Measurements from ENCODE around the gene STK16.
"Not testable (repeated sequence)": the region's sequence is repeated elsewhere in the genome, so short reads cannot be mapped to it uniquely, and the experiment has no call there.

STK16 gene

GRCh38 chr2:219245148-219245898, at the start of gene STK16, which contains the start of gene GLB1L:
STK16 (plus strand) TSS chr2:219245479; CDS start chr2:219246000, 521 bp downstream.
GLB1L (minus strand) TSS chr2:219245444; CDS start chr2:219243573, 1,871 bp downstream.
- peak; percentile 81 for DNase-seq

GRCh38 chr2:219197388-219197787, 47.9 kb upstream of the STK16 start:
- DNase-seq, result no peak

- DNase-seq, result no peak
Observed at GRCh38 chr2:219198974-219199373, 46.3 kb upstream of the STK16 start.

- DNase-seq, result no peak
Observed at GRCh38 chr2:219199470-219200211, 45.6 kb upstream of the STK16 start.

GRCh38 chr2:219200502-219201326, 44.6 kb upstream of the STK16 start:
- DNase-seq, result not testable (repeated sequence)

GRCh38 chr2:219201331-219201730, 43.9 kb upstream of the STK16 start:
- DNase-seq, result not testable (repeated sequence)

- DNase-seq, result no peak
Observed at GRCh38 chr2:219204425-219205164, 40.7 kb upstream of the STK16 start.

GRCh38 chr2:219205165-219205538, 40.1 kb upstream of the STK16 start:
- no peak for DNase-seq

GRCh38 chr2:219205981-219206327, 39.3 kb upstream of the STK16 start:
- no peak for DNase-seq

GRCh38 chr2:219206328-219207133, 38.7 kb upstream of the STK16 start, which contains the start of gene ZFAND2B:
ZFAND2B (plus strand) TSS chr2:219206782; CDS start chr2:219206988, 206 bp downstream.
- peak; percentile 90 for DNase-seq

GRCh38 chr2:219207134-219207883, 38.0 kb upstream of the STK16 start:
- no peak for DNase-seq

- peak; percentile 20 for DNase-seq
Observed at GRCh38 chr2:219207884-219208740, 37.2 kb upstream of the STK16 start.

GRCh38 chr2:219209236-219210195, 35.8 kb upstream of the STK16 start:
- DNase-seq, result no peak

GRCh38 chr2:219210196-219210885, 34.9 kb upstream of the STK16 start:
- no peak for DNase-seq

- no peak for DNase-seq
Observed at GRCh38 chr2:219210886-219211362, 34.4 kb upstream of the STK16 start.

GRCh38 chr2:219213026-219213415, 32.3 kb upstream of the STK16 start:
- no peak for DNase-seq

GRCh38 chr2:219213486-219214071, 31.7 kb upstream of the STK16 start:
- DNase-seq, result no peak
